AG04450 (cell line): ENCODE measurements around the gene SNCB. TPM values are rescaled to one million over a fixed set of nuclear protein-coding genes. Genes with fewer than 3 reads are reported as not detected.
A peak's percentile ranks its signal among the peaks of the same experiment; 100 is the strongest.

Experiments
- CTCF ChIA-PET: fragments of 300-600, 350-600 bp; formaldehyde crosslinking; extraction: SDS; loops from one replicate; lab custom pipeline; 2022; ENCODE audit warnings: antibody characterized with exemption, inconsistent platforms; lab: Charles Lee
- POLR2A ChIA-PET: fragments of 350-600 bp; formaldehyde crosslinking; extraction: SDS; loops from one replicate; lab custom pipeline; 2021; ENCODE audit warnings: antibody characterized with exemption, inconsistent platforms; lab: Yijun Ruan, JAX
- DNase-seq: peaks from one replicate; pipeline ENCODE4 v3.0.0-alpha.2; 2011; ENCODE audit warnings: low read depth, low spot score
- H3K27ac ChIP-seq: one replicate; pipeline ENCODE4 v1.5.1; 2012; ENCODE audit warnings: low read depth, low read length, control low read depth
- H3K27me3 ChIP-seq: one replicate; pipeline ENCODE4 v1.6.0; 2012; ENCODE audit warnings: low read length; ENCODE audit not compliant: control insufficient read depth, insufficient read depth
- H3K4me3 ChIP-seq: 2 replicates; pipeline ENCODE4 v1.5.1; 2011; ENCODE audit warnings: mild to moderate bottlenecking, low read depth, low read length, control low read depth
- H3K9me3 ChIP-seq: 2 replicates; pipeline ENCODE4 v1.5.1; 2012; ENCODE audit warnings: low read length; ENCODE audit not compliant: control insufficient read depth, insufficient read depth
- polyA plus RNA-seq: library from polyadenylated mRNA; depleted of rRNA; stranded (reverse); fragments of >200 nt; gene quantifications from 2 replicates; pipeline ENCODE4 v1.2.3, GENCODE V29; 2011; rRNA removed
- small RNA-seq: library from RNA; depleted of rRNA; stranded (forward); fragments of <200 nt; gene quantifications from one replicate; pipeline ENCODE3, GENCODE V24; 2012; ENCODE audit warnings: low read depth; ENCODE audit not compliant: insufficient read length
- TF ChIP-seq, protein P1 (sequence below): IDR thresholded peaks from 2 replicates; pipeline ENCODE4 v1.5.1; 2011; ENCODE audit warnings: low read depth, low read length, control low read depth, inconsistent platforms

SNCB gene
- polyA plus RNA-seq, 1 experiment: 0.17 TPM

DNA sequence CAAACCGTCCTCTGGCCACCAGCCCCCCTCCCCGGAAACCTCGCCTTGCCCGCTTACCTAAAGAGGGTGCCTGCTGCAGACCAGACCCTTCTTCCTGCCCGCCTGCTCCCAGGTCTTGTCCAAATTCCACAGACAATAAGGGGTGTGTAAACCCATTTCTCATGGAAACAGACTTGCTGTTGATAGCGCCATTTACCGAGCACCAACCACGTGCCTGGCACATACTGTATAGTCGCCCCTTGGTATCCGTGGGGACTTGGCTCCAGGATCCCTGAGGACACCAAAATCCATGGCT is 56.1 kb downstream of the SNCB start:
- ChIA-PET POLR2A (no interaction called here), CTCF (interaction anchor here (0.6 to 3.2 kb wide), 14 partner anchors 9 to 212 kb away, joined by 3 to 29 read pairs (median 6); partner anchors contain the start of genes EIF4E1B, SNCB and TSPAN17)
- DNase-seq: no peak
- no peak overlapping the region for H3K4me3 ChIP-seq
- H3K27me3 ChIP-seq: peaks cover 4% of the 10 kb centered on the region
- H3K9me3 ChIP-seq: no peaks in the 10 kb centered on the region; the same call in 1 of the 2 replicates
- no peak overlapping the region for H3K27ac ChIP-seq
- TF ChIP-seq, protein P1, sequence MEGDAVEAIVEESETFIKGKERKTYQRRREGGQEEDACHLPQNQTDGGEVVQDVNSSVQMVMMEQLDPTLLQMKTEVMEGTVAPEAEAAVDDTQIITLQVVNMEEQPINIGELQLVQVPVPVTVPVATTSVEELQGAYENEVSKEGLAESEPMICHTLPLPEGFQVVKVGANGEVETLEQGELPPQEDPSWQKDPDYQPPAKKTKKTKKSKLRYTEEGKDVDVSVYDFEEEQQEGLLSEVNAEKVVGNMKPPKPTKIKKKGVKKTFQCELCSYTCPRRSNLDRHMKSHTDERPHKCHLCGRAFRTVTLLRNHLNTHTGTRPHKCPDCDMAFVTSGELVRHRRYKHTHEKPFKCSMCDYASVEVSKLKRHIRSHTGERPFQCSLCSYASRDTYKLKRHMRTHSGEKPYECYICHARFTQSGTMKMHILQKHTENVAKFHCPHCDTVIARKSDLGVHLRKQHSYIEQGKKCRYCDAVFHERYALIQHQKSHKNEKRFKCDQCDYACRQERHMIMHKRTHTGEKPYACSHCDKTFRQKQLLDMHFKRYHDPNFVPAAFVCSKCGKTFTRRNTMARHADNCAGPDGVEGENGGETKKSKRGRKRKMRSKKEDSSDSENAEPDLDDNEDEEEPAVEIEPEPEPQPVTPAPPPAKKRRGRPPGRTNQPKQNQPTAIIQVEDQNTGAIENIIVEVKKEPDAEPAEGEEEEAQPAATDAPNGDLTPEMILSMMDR: no peak; the same call in 1 of the 2 replicates

DNA sequence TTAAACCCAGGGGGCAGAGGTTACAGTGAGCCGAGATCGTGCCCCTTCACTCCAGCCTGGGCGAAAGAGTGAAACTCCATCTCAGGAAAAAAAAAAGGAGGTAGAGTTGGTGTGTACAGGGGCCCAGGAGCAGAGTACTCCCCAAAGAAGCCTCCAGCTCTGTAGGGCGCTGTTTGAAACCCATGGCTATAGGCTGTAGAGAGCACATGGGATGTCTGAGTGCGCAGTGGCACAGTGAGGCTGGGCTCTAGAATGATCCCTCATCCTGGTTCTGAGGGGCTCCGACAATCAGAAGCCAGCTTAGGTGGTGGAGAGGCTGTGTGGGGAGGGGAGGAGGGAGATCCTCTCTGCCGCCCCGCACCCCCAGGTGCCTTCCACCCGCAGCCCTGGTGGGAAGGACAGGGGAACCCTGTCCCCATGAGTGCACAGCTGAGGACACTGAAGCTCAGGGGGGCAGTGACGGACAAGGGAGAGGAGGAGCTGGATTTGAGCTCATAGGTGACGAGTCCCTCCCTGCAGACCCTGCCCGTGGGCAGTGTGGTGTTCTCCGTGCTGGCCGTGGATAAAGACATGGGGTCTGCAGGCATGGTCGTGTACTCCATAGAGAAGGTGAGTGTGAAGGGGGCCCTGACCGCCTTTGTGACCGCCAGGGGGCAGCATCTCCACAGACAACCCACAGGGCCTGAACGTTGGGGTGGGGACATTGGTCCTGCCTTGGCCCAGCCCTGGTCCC is 56.6 kb downstream of the SNCB start:
- no peaks in the 10 kb centered on the region; the same call in 1 of the 2 replicates for H3K9me3 ChIP-seq
- TF ChIP-seq, protein P1: peak; percentile 82
- CTCF ChIA-PET: interaction anchor here (0.5 to 3.2 kb wide), 34 partner anchors 9 to 844 kb away, joined by 3 to 29 read pairs (median 4); partner anchors contain the start of genes EIF4E1B, RNF44, SNCB and TSPAN17
- peaks cover 4% of the 10 kb centered on the region for H3K27me3 ChIP-seq
- H3K4me3 ChIP-seq: no peak overlapping the region
- no peak overlapping the region for H3K27ac ChIP-seq
- DNase-seq: peak; percentile 8
- POLR2A ChIA-PET: no interaction called here

Small RNA genes lying within 50 kb of the gene (small RNA-seq; reads per million reads assigned to genes)
- not detected for gene MIR4281

Other genes starting within 250 kb of the SNCB start
- 29.3 and 29.4 TPM in 2 replicates for gene NOP16, start 241.9 kb downstream of the SNCB start, polyA plus RNA-seq
- 71.4 and 89.8 TPM in 2 replicates for gene HIGD2A, start 241.8 kb downstream of the SNCB start, polyA plus RNA-seq
- gene CLTB, start 214.0 kb downstream of the SNCB start, polyA plus RNA-seq: 66.2 and 67.3 TPM in 2 replicates
- gene FAF2, start 182.1 kb downstream of the SNCB start, polyA plus RNA-seq: 57.1 and 68.7 TPM in 2 replicates
- 4.0 and 4.5 TPM in 2 replicates for gene RNF44, start 93.1 kb downstream of the SNCB start, polyA plus RNA-seq
- not detected in 2 replicates for gene CDHR2, start 81.2 kb downstream of the SNCB start, polyA plus RNA-seq
- 4.0 and 5.1 TPM in 2 replicates for gene GPRIN1, start 20.4 kb downstream of the SNCB start, polyA plus RNA-seq
- gene EIF4E1B, start 141 bp upstream of the SNCB start, polyA plus RNA-seq: not detected in 2 replicates
- 40.9 and 44.3 TPM in 2 replicates for gene TSPAN17, start 16.9 kb upstream of the SNCB start, polyA plus RNA-seq
- not detected in 2 replicates for gene UNC5A, start 180.0 kb upstream of the SNCB start, polyA plus RNA-seq